GM19328 (cell line): ENCODE measurements around the gene NANP.
"Not testable (repeated sequence)": the region's sequence is repeated elsewhere in the genome, so short reads cannot be mapped to it uniquely, and the experiment has no call there.

Experiments
- ATAC-seq: cut with Tn5 transposase; IDR thresholded peaks from one replicate; pipeline ENCODE4 v1.9.1; 2021; ENCODE audit warnings: mild to moderate bottlenecking, moderate library complexity; ENCODE audit not compliant: unreplicated experiment

The NANP gene

GRCh38 chr20:25623736-25624499 lies at the start of gene NANP:
Gene NANP, minus strand, starts transcription at chr20:25624014. Its CDS starts 66 bp downstream, at chr20:25623948.
- ATAC-seq = peak; percentile 84

- no peak for ATAC-seq
Measured at GRCh38 chr20:25672659-25673235, 48.9 kb upstream of the NANP start.

DNA sequence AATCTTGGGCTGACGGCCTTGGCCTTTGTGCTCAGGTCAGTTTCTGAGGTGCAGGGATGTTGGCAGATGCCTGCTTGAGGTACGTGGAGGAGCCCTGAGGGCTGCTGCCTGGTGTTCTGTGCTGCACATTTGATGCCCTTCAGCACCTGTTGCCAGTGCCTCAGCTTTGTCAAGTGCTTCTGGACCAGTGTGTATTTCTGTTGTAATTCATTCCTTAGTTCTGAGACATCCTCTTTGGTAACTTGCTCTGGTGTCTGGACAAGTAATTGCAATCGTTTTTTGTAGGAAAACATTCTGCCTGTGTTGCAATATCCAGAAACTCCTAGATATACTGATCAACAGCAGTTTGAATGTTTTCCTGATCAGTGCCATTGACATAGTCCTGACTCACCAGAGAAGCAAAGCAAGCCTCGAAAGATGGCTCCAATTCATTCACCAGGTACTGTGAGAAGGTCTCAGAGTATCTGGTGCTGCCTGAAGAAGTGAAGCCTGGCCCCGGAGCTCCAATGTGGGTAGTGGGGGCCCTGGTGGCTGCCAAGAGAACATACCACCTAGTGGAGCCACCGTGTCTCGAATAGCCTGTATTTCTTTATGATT lies 46.1 kb upstream of the NANP start:
- no peak for ATAC-seq

DNA sequence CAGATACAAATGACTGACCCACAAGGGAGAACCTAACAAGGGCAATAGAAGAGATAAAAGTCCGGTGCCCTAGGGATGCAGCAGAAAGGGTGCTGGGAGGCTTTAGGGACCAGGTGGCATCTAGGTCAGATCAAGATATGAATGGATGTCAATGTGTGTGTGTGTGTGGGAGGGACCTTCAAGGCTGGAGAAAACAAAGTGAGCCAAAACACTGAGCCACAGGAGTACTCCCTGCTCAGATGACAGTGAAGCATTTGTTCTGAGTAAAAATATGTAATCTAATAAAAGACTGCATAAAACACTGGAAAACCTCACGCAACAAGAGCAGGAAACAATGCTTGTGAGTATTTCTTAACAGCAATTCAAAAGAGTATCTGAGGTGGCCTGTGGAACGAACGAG lies 44.6 kb upstream of the NANP start:
- ATAC-seq = no peak

GRCh38 chr20:25659999-25660398 lies 36.2 kb upstream of the NANP start:
- no peak for ATAC-seq

GRCh38 chr20:25654487-25654886 lies 30.7 kb upstream of the NANP start:
- ATAC-seq = no peak

DNA sequence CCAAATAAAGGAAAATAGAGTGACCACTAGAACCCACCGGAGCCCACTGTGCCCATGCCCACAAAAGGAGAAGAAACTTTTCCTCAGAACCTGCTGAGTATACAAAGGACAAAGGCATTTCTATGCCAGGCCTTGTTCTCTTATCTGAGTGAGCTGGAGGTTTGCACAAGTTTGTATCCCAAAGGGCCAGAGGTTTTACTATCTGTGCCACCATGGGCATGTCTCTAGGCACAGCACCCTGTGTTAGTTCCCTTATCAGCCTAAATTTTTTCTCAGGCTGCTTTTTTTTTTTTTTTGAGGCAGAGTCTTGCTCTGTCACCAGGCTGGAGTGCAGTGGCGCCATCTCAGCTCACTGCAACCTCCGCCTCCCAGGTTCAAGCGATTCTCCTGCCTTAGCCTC lies 29.1 kb upstream of the NANP start:
- not testable (repeated sequence) for ATAC-seq

DNA sequence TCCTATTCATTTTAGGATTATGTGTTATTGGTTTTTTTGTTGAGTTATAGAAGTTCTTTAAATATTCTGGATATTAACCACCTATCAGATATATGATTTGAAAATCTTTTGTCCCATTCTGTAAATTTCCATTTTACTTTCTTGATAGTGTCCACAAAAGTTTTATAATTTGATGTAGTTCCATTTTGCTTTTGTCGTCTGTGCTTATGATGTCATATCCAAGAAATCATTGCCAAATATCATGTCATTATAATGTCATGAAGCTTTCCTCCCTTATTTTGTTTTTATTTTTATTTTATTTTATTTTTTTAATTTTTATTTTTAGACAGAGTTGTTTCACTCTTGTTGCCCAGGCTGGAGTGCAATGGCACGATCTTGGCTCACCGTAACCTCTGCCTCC lies 21.0 kb upstream of the NANP start:
- ATAC-seq = no peak

GRCh38 chr20:25643716-25644115 lies 19.9 kb upstream of the NANP start:
- ATAC-seq = no peak

GRCh38 chr20:25637247-25637646 lies 13.4 kb upstream of the NANP start:
- ATAC-seq = no peak

GRCh38 chr20:25632940-25633790 lies 9.4 kb upstream of the NANP start:
- ATAC-seq = no peak

DNA sequence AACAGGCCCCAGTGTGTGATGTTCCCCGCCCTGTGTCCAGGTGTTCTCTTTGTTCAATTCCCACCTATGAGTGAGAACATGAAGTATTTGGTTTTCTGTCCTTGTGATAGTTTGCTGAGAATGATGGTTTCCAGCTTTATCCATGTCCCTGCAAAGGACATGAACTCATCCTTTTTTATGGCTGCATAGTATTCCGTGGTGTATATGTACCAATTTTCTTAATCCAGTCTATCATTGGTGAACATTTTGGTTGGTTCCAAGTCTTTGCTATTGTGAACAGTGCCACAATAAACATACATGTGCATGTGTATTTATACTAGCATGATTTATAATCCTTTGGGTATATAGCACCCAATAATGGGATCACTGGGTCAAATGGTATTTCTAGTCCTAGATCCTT lies 6.8 kb upstream of the NANP start:
- ATAC-seq = not testable (repeated sequence)

DNA sequence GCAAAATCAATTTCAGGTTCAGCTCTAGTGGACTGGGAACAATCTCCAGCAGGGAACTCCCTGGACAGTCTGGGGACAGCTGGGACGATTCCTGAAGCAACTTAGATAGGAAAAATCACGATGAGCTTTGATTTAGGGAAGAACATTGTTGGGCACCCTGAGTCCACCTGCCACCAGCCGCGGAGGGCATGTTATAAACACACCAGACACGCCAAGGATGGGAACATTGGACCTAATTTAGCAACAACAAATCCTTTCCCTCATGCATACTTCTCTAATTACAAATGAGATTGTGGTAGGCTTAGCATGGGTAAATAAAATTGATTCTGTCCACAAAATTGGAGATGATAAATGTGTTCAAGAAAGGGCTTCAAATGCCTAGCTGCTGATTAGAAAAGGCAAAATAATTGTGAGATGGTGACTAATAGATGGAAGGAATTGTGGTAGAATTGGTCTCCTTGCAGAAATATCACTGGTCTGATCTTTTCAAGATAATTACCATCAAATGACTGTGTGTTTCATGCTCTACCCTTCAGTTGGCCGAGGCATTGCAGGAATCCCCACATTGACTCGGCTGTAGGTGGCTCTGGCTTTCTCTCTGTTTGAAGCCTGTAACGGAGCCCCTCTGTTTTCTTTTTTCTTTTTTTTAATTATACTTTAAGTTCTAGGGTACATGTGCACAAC lies 6.1 kb upstream of the NANP start:
- no peak for ATAC-seq

GRCh38 chr20:25626779-25627178 lies 3.0 kb upstream of the NANP start:
- no peak for ATAC-seq

GRCh38 chr20:25624500-25624939 lies 706 bp upstream of the NANP start:
- no peak for ATAC-seq

- ATAC-seq = peak; percentile 21
Measured at GRCh38 chr20:25623225-25623735, 534 bp downstream of the NANP start.

DNA sequence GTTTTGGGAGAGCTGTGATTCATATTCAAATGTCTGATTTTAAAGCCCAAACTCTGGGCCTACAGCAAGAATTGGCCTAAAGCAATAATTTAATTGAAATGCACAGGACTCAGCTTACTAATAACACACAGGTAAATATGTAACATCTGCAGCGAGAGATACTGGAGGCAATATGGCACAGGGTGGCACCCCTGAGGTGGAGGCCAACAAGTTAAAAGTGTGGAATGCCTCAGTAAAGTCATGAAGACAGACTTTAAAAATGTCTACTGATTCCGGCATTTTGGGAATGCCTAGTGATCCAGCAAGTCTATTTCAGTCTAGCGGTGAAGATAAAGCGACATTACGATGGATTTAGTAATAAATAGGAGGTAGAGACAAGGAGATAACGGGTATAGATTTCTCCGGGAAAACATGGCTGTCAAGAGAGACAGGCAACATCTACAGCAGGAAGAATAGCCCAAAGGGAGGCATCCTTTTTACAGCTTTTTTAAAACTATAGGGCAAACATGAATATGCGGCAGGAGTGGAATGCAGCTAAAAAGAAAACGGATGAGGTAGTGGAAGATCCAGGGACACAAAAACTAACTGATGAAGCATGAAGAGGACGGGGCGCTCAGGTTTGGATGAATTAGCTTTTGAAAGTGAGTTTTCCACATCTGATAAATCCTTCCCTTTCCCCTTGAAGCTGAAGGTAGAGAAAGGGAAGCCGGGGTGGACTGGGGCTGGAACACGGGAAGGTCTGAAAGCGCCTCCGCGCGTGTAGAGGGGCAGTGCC lies 1.2 kb downstream of the NANP start:
- no peak for ATAC-seq

- ATAC-seq = no peak
Measured at GRCh38 chr20:25622049-25622448, 1.8 kb downstream of the NANP start.

DNA sequence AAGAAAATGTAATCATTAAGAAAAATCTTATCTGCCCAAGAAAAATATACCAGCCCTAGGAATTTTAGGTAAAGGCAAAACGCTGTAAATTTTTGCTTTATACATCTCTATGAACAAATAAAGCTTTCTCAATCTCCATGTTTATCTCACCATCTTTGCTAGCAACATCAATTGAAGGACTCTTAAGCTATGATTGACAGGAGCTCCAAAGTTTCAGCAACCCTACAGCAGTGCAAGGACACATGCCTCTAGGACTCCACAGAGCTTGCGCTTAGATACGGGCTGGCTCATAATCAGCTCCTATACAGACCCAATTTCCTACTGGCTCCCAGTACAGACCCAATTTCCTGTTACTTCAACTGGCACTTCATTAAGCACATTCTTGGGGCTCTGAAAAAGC lies 4.3 kb downstream of the NANP start:
- ATAC-seq = no peak

GRCh38 chr20:25608774-25609173 lies 15.0 kb downstream of the NANP start:
- ATAC-seq = no peak
